Measurements from ENCODE around the gene VPS13C.
A peak's percentile ranks its signal among the peaks of the same experiment; 100 is the strongest.

VPS13C gene

GRCh38 chr15:62035256-62035924, 24.9 kb downstream of the VPS13C start:
- DNase-seq (ENCODE audit: extremely low spot score): no peak
- ChIA-PET CTCF (no interaction called here), POLR2A (no interaction called here)
- TF ChIP-seq SP1 (IDR thresholded peaks at IDR 0.05) (no peak), FOXK2 (IDR thresholded peaks at IDR 0.05) (no peak), FOXA1 (IDR thresholded peaks at IDR 0.05) (no peak), TARDBP (IDR thresholded peaks at IDR 0.05) (no peak)

- ChIA-PET POLR2A (no interaction called here), CTCF (no interaction called here)
- DNase-seq (ENCODE audit: extremely low spot score): no peak
- TF ChIP-seq SUZ12 (IDR thresholded peaks at IDR 0.05) (no peak), NFRKB (IDR thresholded peaks at IDR 0.05) (no peak), TARDBP (IDR thresholded peaks at IDR 0.05) (no peak), ELF4 (IDR thresholded peaks at IDR 0.05) (no peak), FOXK2 (IDR thresholded peaks at IDR 0.05) (no peak), PKNOX1 (IDR thresholded peaks at IDR 0.05) (no peak), BHLHE40 (IDR thresholded peaks at IDR 0.05; ENCODE audit: borderline replicate concordance) (no peak), LEF1 (IDR thresholded peaks at IDR 0.05; ENCODE audit: borderline replicate concordance) (no peak), CTBP1 (IDR thresholded peaks at IDR 0.05; ENCODE audit: borderline replicate concordance) (no peak), FOXA1 (IDR thresholded peaks at IDR 0.05) (no peak), HDGF (IDR thresholded peaks at IDR 0.05; ENCODE audit: borderline replicate concordance) (no peak), ARNT (IDR thresholded peaks at IDR 0.05) (no peak), SP1 (IDR thresholded peaks at IDR 0.05) (no peak), L3MBTL2 (conservative IDR thresholded peaks at IDR 0.05) (no peak), FOXM1 (IDR thresholded peaks at IDR 0.05; ENCODE audit: borderline replicate concordance) (no peak), ZNF384 (IDR thresholded peaks at IDR 0.05) (no peak)
These were observed 32.3 kb downstream of the VPS13C start for GRCh38 chr15:62027916-62028315.

- ChIA-PET CTCF (no interaction called here), POLR2A (no interaction called here)
- no peak for DNase-seq (ENCODE audit: extremely low spot score)
- TF ChIP-seq ARNT (IDR thresholded peaks at IDR 0.05): no peak
- TF ChIP-seq HDGF (IDR thresholded peaks at IDR 0.05; ENCODE audit: borderline replicate concordance): no peak
- TF ChIP-seq CTBP1 (IDR thresholded peaks at IDR 0.05; ENCODE audit: borderline replicate concordance): no peak
- no peak for TF ChIP-seq FOXK2 (IDR thresholded peaks at IDR 0.05)
- no peak for TF ChIP-seq LEF1 (IDR thresholded peaks at IDR 0.05; ENCODE audit: borderline replicate concordance)
- TF ChIP-seq SUZ12 (IDR thresholded peaks at IDR 0.05): no peak
- no peak for TF ChIP-seq SP1 (IDR thresholded peaks at IDR 0.05)
- TF ChIP-seq ELF4 (IDR thresholded peaks at IDR 0.05): no peak
- TF ChIP-seq TARDBP (IDR thresholded peaks at IDR 0.05): no peak
- TF ChIP-seq PKNOX1 (IDR thresholded peaks at IDR 0.05): no peak
- TF ChIP-seq L3MBTL2 (conservative IDR thresholded peaks at IDR 0.05): no peak
- no peak for TF ChIP-seq ZNF384 (IDR thresholded peaks at IDR 0.05)
These were observed 33.0 kb downstream of the VPS13C start for GRCh38 chr15:62027263-62027565.

GRCh38 chr15:62026487-62027262, 33.6 kb downstream of the VPS13C start:
- CTCF ChIA-PET: no interaction called here
- no peak for DNase-seq (ENCODE audit: extremely low spot score)
- no peak for TF ChIP-seq ARNT (IDR thresholded peaks at IDR 0.05)
- no peak for TF ChIP-seq FOXK2 (IDR thresholded peaks at IDR 0.05)
- no peak for TF ChIP-seq FOXA1 (IDR thresholded peaks at IDR 0.05)
- TF ChIP-seq ELF4 (IDR thresholded peaks at IDR 0.05): no peak
- no peak for TF ChIP-seq NFRKB (IDR thresholded peaks at IDR 0.05)
- no peak for TF ChIP-seq BHLHE40 (IDR thresholded peaks at IDR 0.05; ENCODE audit: borderline replicate concordance)
- TF ChIP-seq ZNF384 (IDR thresholded peaks at IDR 0.05): no peak
- TF ChIP-seq SUZ12 (IDR thresholded peaks at IDR 0.05): no peak
- no peak for TF ChIP-seq FOXM1 (IDR thresholded peaks at IDR 0.05; ENCODE audit: borderline replicate concordance)
- no peak for TF ChIP-seq HDGF (IDR thresholded peaks at IDR 0.05; ENCODE audit: borderline replicate concordance)
- TF ChIP-seq LEF1 (IDR thresholded peaks at IDR 0.05; ENCODE audit: borderline replicate concordance): no peak
- TF ChIP-seq SP1 (IDR thresholded peaks at IDR 0.05): no peak
- TF ChIP-seq PKNOX1 (IDR thresholded peaks at IDR 0.05): no peak
- no peak for TF ChIP-seq TARDBP (IDR thresholded peaks at IDR 0.05)
- no peak for TF ChIP-seq L3MBTL2 (conservative IDR thresholded peaks at IDR 0.05)
- TF ChIP-seq CTBP1 (IDR thresholded peaks at IDR 0.05; ENCODE audit: borderline replicate concordance): no peak
- POLR2A ChIA-PET: no interaction called here

- ChIA-PET POLR2A (no interaction called here), CTCF (no interaction called here)
- TF ChIP-seq PKNOX1 (IDR thresholded peaks at IDR 0.05) (peak; percentile 61; the same call in 1 of the 2 replicates), FOXA1 (IDR thresholded peaks at IDR 0.05) (no peak)
- DNase-seq (ENCODE audit: extremely low spot score): no peak
These were observed 38.2 kb downstream of the VPS13C start for GRCh38 chr15:62021991-62022600.
